ENCODE results near the gene KCNK3. TPM values are rescaled to one million over a fixed set of nuclear protein-coding genes. Genes with fewer than 3 reads are reported as not detected.
A peak's percentile ranks its signal among the peaks of the same experiment; 100 is the strongest.

Gene KCNK3
- total and polyA plus RNA-seq, 10 donors = 0.61 to 6.0 (median 2.0) TPM

DNA sequence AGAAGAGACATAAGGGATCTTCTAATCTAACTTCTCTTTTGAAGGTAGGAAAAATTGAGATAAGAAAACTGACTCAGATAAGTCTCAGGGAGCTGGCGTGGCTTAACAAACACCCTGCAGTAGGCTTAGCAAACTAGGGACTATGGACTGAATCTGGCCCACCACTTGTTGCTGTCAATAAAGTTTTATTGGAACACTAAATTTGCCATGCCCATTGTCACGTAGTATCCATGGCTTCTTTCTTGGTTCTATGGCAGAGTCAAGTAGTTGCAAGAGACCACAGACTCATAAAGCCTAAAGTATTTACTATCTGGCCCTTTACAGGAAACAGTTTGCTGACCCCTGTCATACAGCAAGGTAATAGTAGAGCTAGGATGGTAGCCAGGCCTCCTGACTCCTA, 24.2 kb downstream of the KCNK3 start:
- WGBS, 5 donors = 81 to 100% (median 86%) methylated on average over 2 of the region's 2 CpGs
- Histone ChIP-seq H3K27ac (no peak overlapping the region), H3K4me1 (peaks cover 0 to 35% (median 15%) of the 10 kb centered on the region in 6 donors), H3K27me3 (replicated peaks in 1 of 7) (no peaks in the 10 kb centered on the region), H3K36me3 (no peaks in the 10 kb centered on the region), H3K4me3 (no peak overlapping the region), H3K9me3 (no peaks in the 10 kb centered on the region)
- no peak for DNase-seq
- intact Hi-C loops (cut with DNase I; ENCODE audit: low total_unique reads) = no loop called here
- no peak for TF ChIP-seq POLR2AphosphoS5 (IDR thresholded peaks at IDR 0.05)
- TF ChIP-seq CTCF (IDR thresholded peaks at IDR 0.05 in 8 of 11, conservative IDR thresholded peaks at IDR 0.05 in 3 of 11) = no peak
- TF ChIP-seq POLR2A (IDR thresholded peaks at IDR 0.05) = no peak

DNA sequence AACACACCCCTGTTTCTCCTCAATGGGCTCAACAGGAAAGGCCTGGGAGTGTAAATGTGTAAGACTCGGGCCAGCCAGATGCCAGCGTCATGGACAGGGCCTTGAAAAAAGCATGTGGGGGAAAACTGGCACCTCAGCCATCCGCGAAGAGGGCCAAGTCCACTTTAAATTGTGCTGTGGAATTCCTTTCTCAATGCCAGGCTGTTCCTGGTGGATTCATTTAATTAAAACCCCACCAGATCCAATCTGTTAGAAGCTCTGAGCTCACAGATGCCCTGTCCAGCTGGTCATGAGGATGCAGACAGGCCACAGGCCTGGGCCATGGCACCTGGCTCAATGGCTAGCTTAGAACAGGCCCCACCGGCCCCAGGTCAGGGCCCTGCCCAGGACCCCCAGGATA, 24.8 kb downstream of the KCNK3 start:
- intact Hi-C loops (cut with DNase I; ENCODE audit: low total_unique reads) = no loop called here
- DNase-seq = no peak
- Histone ChIP-seq H3K4me3 (no peak overlapping the region), H3K36me3 (no peaks in the 10 kb centered on the region), H3K27ac (no peak overlapping the region), H3K9me3 (no peaks in the 10 kb centered on the region), H3K4me1 (peaks cover 0 to 32% (median 16%) of the 10 kb centered on the region in 6 donors), H3K27me3 (replicated peaks in 1 of 7) (no peaks in the 10 kb centered on the region)
- no peak for TF ChIP-seq POLR2AphosphoS5 (IDR thresholded peaks at IDR 0.05)
- no peak for TF ChIP-seq POLR2A (IDR thresholded peaks at IDR 0.05)
- TF ChIP-seq CTCF (IDR thresholded peaks at IDR 0.05 in 8 of 11, conservative IDR thresholded peaks at IDR 0.05 in 3 of 11) = no peak
- 75 to 82% (median 76%) methylated on average over 5 of the region's 5 CpGs for WGBS, 5 donors

GRCh38 chr2:26718949-26719686, 26.6 kb downstream of the KCNK3 start:
- Histone ChIP-seq H3K4me1 (peaks cover 0 to 45% (median 23%) of the 10 kb centered on the region in 6 donors), H3K27ac (no peak overlapping the region), H3K27me3 (replicated peaks in 1 of 7) (no peaks in the 10 kb centered on the region), H3K9me3 (no peaks in the 10 kb centered on the region), H3K36me3 (no peaks in the 10 kb centered on the region), H3K4me3 (no peak overlapping the region)
- WGBS, 5 donors = 68 to 87% (median 82%) methylated on average over 6 of the region's 6 CpGs
- no peak for TF ChIP-seq POLR2AphosphoS5 (IDR thresholded peaks at IDR 0.05)
- no peak for TF ChIP-seq POLR2A (IDR thresholded peaks at IDR 0.05)
- TF ChIP-seq CTCF (IDR thresholded peaks at IDR 0.05 in 8 of 11, conservative IDR thresholded peaks at IDR 0.05 in 3 of 11) = no peak
- no peak for DNase-seq
- intact Hi-C loops (cut with DNase I; ENCODE audit: low total_unique reads) = no loop called here

DNA sequence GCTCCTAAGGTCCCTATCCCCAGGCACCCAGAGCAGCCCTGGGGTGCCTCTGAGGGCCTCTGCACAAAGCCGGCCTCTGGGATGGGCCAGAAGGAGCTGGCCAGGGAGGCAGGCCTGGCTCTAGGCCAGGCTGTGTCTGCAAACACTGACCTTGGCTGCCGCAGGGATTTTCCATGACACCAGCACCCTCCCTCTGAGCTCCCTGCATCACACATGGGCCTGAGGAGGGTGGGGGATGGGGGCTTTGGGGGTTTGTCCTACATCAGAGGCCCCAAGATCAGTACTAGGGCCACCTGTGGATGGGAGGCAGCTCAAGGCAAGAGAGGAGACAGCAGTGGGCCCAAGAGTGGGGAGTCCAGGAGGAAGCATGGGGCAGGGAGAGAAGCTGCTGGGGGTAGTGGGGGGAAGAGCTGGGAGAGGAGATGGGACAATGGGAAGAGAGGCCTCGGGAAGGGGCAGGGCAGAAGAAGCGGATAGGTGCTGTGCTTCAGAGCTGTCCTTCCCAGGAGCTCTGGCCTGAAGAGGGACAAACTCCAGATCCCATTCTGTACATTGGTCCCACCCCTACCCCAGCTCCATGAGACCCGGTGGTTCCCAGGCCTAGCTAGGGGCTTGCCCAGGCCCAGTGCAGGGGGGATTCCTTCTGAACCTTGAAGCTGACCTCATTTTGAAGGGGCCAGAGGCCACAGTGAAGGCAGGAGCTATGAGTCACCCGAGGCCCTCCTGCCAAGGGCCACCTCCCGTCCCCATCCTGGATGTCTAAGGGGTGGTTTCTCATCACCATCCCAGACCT, 28.0 kb downstream of the KCNK3 start:
- Histone ChIP-seq H3K27me3 (replicated peaks in 1 of 7) (no peaks in the 10 kb centered on the region), H3K4me3 (no peak overlapping the region), H3K27ac (peak overlapping the region in 7 of 8 donors; percentile 4 to 83 (median 68)), H3K36me3 (no peaks in the 10 kb centered on the region), H3K4me1 (peaks cover 0 to 59% (median 30%) of the 10 kb centered on the region in 6 donors), H3K9me3 (no peaks in the 10 kb centered on the region)
- peak; percentile 68 to 75 (median 74) for TF ChIP-seq POLR2AphosphoS5 (IDR thresholded peaks at IDR 0.05)
- no peak for TF ChIP-seq POLR2A (IDR thresholded peaks at IDR 0.05)
- DNase-seq = no peak
- WGBS, 5 donors = 43 to 82% (median 62%) methylated on average over 7 of the region's 7 CpGs
- intact Hi-C loops (cut with DNase I; ENCODE audit: low total_unique reads) = no loop called here

Data from spleen (tissue), 11 donors.